Hematopoietic multipotent progenitor cell treated with erythropoietin and hydrocortisone succinate and interleukin-3 and kit ligand, for 15 days (in vitro differentiated cells): Measurements from ENCODE around the gene TFDP2.
"Not testable (repeated sequence)": the region's sequence is repeated elsewhere in the genome, so short reads cannot be mapped to it uniquely, and the experiment has no call there.

ENCODE experiments used
- DNase-seq: peaks from one replicate; pipeline ENCODE4 v3.0.0-alpha.2; 2015; ENCODE audit warnings: low spot score

TFDP2 gene

GRCh38 chr3:142148792-142149672, at the start of gene TFDP2:
TSS of gene TFDP2 (minus strand) at chr3:142149544. CDS start at chr3:142101749, 47,795 bp downstream.
- peak; percentile 79 for DNase-seq

GRCh38 chr3:142188846-142189245, 39.5 kb upstream of the TFDP2 start:
- DNase-seq: no peak

GRCh38 chr3:142180761-142181362, 31.5 kb upstream of the TFDP2 start:
- DNase-seq: peak; percentile 50

GRCh38 chr3:142175478-142175877, 26.1 kb upstream of the TFDP2 start:
- no peak for DNase-seq

- DNase-seq: no peak
Measured at GRCh38 chr3:142174559-142174958, 25.2 kb upstream of the TFDP2 start.

- no peak for DNase-seq
Measured at GRCh38 chr3:142168514-142168913, 19.2 kb upstream of the TFDP2 start.

GRCh38 chr3:142165194-142165593, 15.8 kb upstream of the TFDP2 start:
- DNase-seq: no peak

GRCh38 chr3:142159083-142159740, 9.9 kb upstream of the TFDP2 start:
- no peak for DNase-seq

GRCh38 chr3:142154186-142154585, 4.8 kb upstream of the TFDP2 start:
- DNase-seq: no peak

- no peak for DNase-seq
Measured at GRCh38 chr3:142152384-142152783, 3.0 kb upstream of the TFDP2 start.

GRCh38 chr3:142151828-142152227, 2.5 kb upstream of the TFDP2 start:
- no peak for DNase-seq

- DNase-seq: no peak
Measured at GRCh38 chr3:142151240-142151639, 1.9 kb upstream of the TFDP2 start.

- DNase-seq: no peak
Measured at GRCh38 chr3:142150271-142150670, 927 bp upstream of the TFDP2 start.

GRCh38 chr3:142149673-142149992, 289 bp upstream of the TFDP2 start:
- DNase-seq: no peak

- DNase-seq: peak; percentile 16
Measured at GRCh38 chr3:142148044-142148791, 1.1 kb downstream of the TFDP2 start.

- not testable (repeated sequence) for DNase-seq
Measured at GRCh38 chr3:142144587-142144986, 4.8 kb downstream of the TFDP2 start.

- peak; percentile 57 for DNase-seq
Measured at GRCh38 chr3:142140608-142141285, 8.6 kb downstream of the TFDP2 start.

GRCh38 chr3:142137089-142137488, 12.3 kb downstream of the TFDP2 start:
- DNase-seq: not testable (repeated sequence)

- DNase-seq: no peak
Measured at GRCh38 chr3:142134799-142135325, 14.5 kb downstream of the TFDP2 start.

GRCh38 chr3:142129516-142130171, 19.7 kb downstream of the TFDP2 start:
- DNase-seq: no peak
